Measurements from ENCODE around the gene CLEC2B.

Gene CLEC2B

GRCh38 chr12:9902539-9903228, 33.5 kb upstream of the CLEC2B start:
- ATAC-seq (ENCODE audit: insufficient read depth, low read depth), result no peak
- H3K4me2 ChIP-seq (ENCODE audit: insufficient read depth, low read length), result no peak overlapping the region
- H3K4me1 ChIP-seq (ENCODE audit: insufficient read depth, low read length), result 0 out of 2 replicates have a peak, but pooled peaks cover 2% of the 10 kb centered on the region

GRCh38 chr12:9900930-9901329, 31.8 kb upstream of the CLEC2B start:
- Histone ChIP-seq H3K9me3 (ENCODE audit: insufficient read depth, low read length, severe bottlenecking) (peaks cover 7% of the 10 kb centered on the region), H3K4me1 (ENCODE audit: insufficient read depth, low read length) (no peaks in the 10 kb centered on the region), H3K27me3 (ENCODE audit: insufficient read depth, low read length, poor library complexity) (no peaks in the 10 kb centered on the region), H3K79me2 (ENCODE audit: insufficient read depth, low read length) (no peaks in the 10 kb centered on the region), H3K4me2 (ENCODE audit: insufficient read depth, low read length) (no peak overlapping the region), H3K4me3 (ENCODE audit: low read depth in 1 of 2, low read length in 2 of 2) (no peak overlapping the region), H3K36me3 (ENCODE audit: insufficient read depth, low read length) (no peaks in the 10 kb centered on the region), H2AFZ (ENCODE audit: low read depth, low read length) (no peak overlapping the region), H3K27ac (ENCODE audit: low read length) (no peak overlapping the region), H4K20me1 (ENCODE audit: insufficient read depth, low read length) (no peaks in the 10 kb centered on the region), H3K9ac (ENCODE audit: low read depth, low read length) (no peak overlapping the region)
- no peak for ATAC-seq (ENCODE audit: insufficient read depth, low read depth)
- TF ChIP-seq, protein P1, sequence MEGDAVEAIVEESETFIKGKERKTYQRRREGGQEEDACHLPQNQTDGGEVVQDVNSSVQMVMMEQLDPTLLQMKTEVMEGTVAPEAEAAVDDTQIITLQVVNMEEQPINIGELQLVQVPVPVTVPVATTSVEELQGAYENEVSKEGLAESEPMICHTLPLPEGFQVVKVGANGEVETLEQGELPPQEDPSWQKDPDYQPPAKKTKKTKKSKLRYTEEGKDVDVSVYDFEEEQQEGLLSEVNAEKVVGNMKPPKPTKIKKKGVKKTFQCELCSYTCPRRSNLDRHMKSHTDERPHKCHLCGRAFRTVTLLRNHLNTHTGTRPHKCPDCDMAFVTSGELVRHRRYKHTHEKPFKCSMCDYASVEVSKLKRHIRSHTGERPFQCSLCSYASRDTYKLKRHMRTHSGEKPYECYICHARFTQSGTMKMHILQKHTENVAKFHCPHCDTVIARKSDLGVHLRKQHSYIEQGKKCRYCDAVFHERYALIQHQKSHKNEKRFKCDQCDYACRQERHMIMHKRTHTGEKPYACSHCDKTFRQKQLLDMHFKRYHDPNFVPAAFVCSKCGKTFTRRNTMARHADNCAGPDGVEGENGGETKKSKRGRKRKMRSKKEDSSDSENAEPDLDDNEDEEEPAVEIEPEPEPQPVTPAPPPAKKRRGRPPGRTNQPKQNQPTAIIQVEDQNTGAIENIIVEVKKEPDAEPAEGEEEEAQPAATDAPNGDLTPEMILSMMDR (IDR thresholded peaks at IDR 0.05; ENCODE audit: borderline replicate concordance, extremely low read depth, low read length, poor library complexity, severe bottlenecking), result no peak
- no peak for TF ChIP-seq EZH2 (IDR thresholded peaks at IDR 0.05; ENCODE audit: borderline replicate concordance, low read depth, low read length, severe bottlenecking)
- DNase-seq, result no peak

More at GRCh38 chr12:9902539-9903228, 33.5 kb upstream of the CLEC2B start:
- no peak overlapping the region for H2AFZ ChIP-seq (ENCODE audit: low read depth, low read length)
- no peaks in the 10 kb centered on the region for H4K20me1 ChIP-seq (ENCODE audit: insufficient read depth, low read length)
- no peaks in the 10 kb centered on the region for H3K79me2 ChIP-seq (ENCODE audit: insufficient read depth, low read length)
- no peaks in the 10 kb centered on the region for H3K36me3 ChIP-seq (ENCODE audit: insufficient read depth, low read length)
- no peak overlapping the region for H3K27ac ChIP-seq (ENCODE audit: low read length)
- peaks cover 7% of the 10 kb centered on the region for H3K9me3 ChIP-seq (ENCODE audit: insufficient read depth, low read length, severe bottlenecking)
- TF ChIP-seq, protein P1 (IDR thresholded peaks at IDR 0.05; ENCODE audit: borderline replicate concordance, extremely low read depth, low read length, poor library complexity, severe bottlenecking), result no peak
- no peak for TF ChIP-seq EZH2 (IDR thresholded peaks at IDR 0.05; ENCODE audit: borderline replicate concordance, low read depth, low read length, severe bottlenecking)
- H3K9ac ChIP-seq (ENCODE audit: low read depth, low read length), result no peak overlapping the region
- DNase-seq, result no peak
- no peak overlapping the region for H3K4me3 ChIP-seq (ENCODE audit: low read depth in 1 of 2, low read length in 2 of 2)
- no peaks in the 10 kb centered on the region for H3K27me3 ChIP-seq (ENCODE audit: insufficient read depth, low read length, poor library complexity)

- Histone ChIP-seq H4K20me1 (ENCODE audit: insufficient read depth, low read length) (no peaks in the 10 kb centered on the region), H3K36me3 (ENCODE audit: insufficient read depth, low read length) (no peaks in the 10 kb centered on the region), H3K4me2 (ENCODE audit: insufficient read depth, low read length) (no peak overlapping the region), H2AFZ (ENCODE audit: low read depth, low read length) (no peak overlapping the region), H3K27me3 (ENCODE audit: insufficient read depth, low read length, poor library complexity) (no peaks in the 10 kb centered on the region), H3K9me3 (ENCODE audit: insufficient read depth, low read length, severe bottlenecking) (peaks cover 7% of the 10 kb centered on the region), H3K9ac (ENCODE audit: low read depth, low read length) (no peak overlapping the region), H3K79me2 (ENCODE audit: insufficient read depth, low read length) (no peaks in the 10 kb centered on the region), H3K4me3 (ENCODE audit: low read depth in 1 of 2, low read length in 2 of 2) (no peak overlapping the region), H3K27ac (ENCODE audit: low read length) (no peak overlapping the region), H3K4me1 (ENCODE audit: insufficient read depth, low read length) (no peaks in the 10 kb centered on the region)
- TF ChIP-seq, protein P1 (IDR thresholded peaks at IDR 0.05; ENCODE audit: borderline replicate concordance, extremely low read depth, low read length, poor library complexity, severe bottlenecking), result no peak
- no peak for TF ChIP-seq EZH2 (IDR thresholded peaks at IDR 0.05; ENCODE audit: borderline replicate concordance, low read depth, low read length, severe bottlenecking)
- ATAC-seq (ENCODE audit: insufficient read depth, low read depth), result no peak
- no peak for DNase-seq
Observed at GRCh38 chr12:9899209-9899608, 30.1 kb upstream of the CLEC2B start.
